Stimulated activated naive CD8-positive, alpha-beta T cell treated with anti-CD3 and anti-CD28 coated beads, Interleukin-15, amount 100 ng/mL, for 72 hours (primary cell): ENCODE measurements around the gene PRDM16.
A peak's percentile ranks its signal among the peaks of the same experiment; 100 is the strongest.

Source experiments
- ATAC-seq: fragments of 150-1000 bp; cut with Tn5 transposase; 2 replicates; pipeline ENCODE4 v1.10.0; 2021; ENCODE audit warnings: mild to moderate bottlenecking, moderate library complexity
- DNase-seq, 2 donors: peaks; one replicate each; pipeline ENCODE4 v3.0.0; 2021 to 2022
- H3K27ac Mint-ChIP-seq, 2 donors: one replicate each; pipeline ENCODE4 v1.8.0; 2022; ENCODE audit warnings: mild to moderate bottlenecking in 2 of 2, mixed read lengths in 2 of 2, moderate library complexity in 2 of 2
- H3K27me3 Mint-ChIP-seq: one replicate; pipeline ENCODE4 v1.8.0; 2022; ENCODE audit warnings: mixed read lengths
- H3K4me1 Mint-ChIP-seq: one replicate; pipeline ENCODE4 v1.8.0; 2022; ENCODE audit warnings: mild to moderate bottlenecking, mixed read lengths
- H3K4me3 Mint-ChIP-seq, 2 donors: one replicate each; pipeline ENCODE4 v1.8.0; 2022; ENCODE audit warnings: mild to moderate bottlenecking in 2 of 2, mixed read lengths in 2 of 2, moderate library complexity in 1 of 2
- H3K9me3 Mint-ChIP-seq, 2 donors: one replicate each; pipeline ENCODE4 v1.8.0; 2022; ENCODE audit warnings: mixed read lengths in 2 of 2

Gene PRDM16

DNA sequence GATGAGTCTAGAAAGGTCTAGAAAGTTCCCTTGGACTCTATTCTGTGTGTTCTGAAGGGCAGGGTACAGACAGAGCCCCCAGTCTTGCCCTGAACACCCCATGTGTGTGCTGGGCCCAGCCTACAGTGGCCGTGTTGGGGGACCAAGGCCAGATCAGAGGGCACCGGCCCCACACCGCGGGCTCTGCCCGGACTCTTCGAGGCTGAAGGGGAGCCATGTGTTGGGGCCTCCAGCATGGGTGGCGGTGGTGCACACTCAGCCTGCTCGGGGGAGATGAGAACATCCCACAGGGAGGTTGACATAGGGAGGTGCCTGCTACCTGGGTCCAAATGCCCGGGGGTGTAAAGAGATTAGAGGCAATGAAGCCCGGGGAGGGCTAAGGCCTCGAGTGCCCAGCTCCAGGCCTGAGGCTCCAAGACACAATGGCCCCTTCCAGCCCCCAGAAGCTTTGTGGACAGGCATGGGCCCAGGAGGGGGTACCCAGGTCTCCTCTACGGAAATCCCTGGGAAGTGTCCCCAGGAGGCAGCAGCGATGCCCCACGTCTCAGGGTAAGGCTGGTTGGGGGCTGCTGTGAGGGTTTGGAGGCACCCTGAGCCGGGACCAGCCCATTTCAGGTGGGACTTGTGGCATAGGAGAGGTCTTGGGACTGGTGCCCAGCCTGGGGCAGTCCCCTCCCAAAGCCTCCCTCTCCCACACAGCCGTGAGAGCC is 397.5 kb downstream of the PRDM16 start:
- Mint-ChIP-seq H3K27ac (no peak overlapping the region), H3K9me3 (no peaks in the 10 kb centered on the region), H3K4me1 (peaks cover 9% of the 10 kb centered on the region), H3K4me3 (no peak overlapping the region), H3K27me3 (no peaks in the 10 kb centered on the region)
- DNase-seq (no peak), ATAC-seq (no peak)

DNA sequence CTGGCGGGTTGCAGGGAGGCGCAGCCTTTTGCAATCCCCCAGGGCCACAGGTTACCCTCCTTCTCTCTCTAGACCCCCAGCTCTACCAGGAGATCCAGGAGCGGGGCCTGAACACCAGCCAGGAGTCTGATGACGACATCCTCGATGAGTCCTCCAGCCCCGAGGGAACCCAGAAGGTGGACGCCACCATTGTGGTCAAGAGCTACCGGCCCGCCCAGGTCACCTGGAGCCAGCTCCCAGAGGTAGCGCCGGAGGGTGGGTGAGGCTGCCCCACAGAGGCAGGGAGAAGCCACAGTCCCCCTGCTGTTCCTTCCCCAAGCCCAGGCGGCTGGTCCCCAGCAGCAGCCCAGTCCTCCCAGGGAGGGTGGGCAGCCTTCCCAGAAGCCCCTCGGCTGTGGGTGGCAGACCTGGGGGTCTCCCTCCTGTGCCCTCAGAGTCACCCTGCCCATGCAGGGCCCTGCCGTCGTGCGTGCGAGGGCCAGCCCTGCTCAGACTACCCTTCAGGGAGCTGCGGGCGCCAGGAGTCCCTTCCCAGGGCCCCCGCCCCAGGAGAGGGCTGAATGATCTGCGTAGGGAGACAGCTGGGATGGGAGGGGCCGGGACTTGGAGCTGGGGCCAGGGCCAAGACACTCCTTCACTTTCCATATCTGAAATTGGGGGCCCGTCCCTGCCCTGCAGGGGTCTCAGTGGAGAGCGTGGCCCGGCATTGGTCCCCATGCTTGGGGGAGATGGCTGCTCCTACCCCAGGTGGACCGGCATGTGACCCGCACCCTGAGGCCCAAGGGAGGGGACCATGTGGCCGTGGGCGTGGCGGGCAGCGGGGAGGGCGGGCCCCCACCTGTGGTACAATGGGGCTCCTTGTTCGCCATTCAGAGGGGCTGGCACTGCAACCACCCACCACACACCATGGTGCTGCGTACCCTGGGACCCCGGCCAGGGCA is 398.4 kb downstream of the PRDM16 start:
- no peaks in the 10 kb centered on the region for H3K9me3 Mint-ChIP-seq
- H3K27ac Mint-ChIP-seq = no peak overlapping the region
- H3K27me3 Mint-ChIP-seq = no peaks in the 10 kb centered on the region
- H3K4me1 Mint-ChIP-seq = peaks cover 9% of the 10 kb centered on the region
- H3K4me3 Mint-ChIP-seq = no peak overlapping the region
- ATAC-seq (peak; percentile 27), DNase-seq (no peak)

DNA sequence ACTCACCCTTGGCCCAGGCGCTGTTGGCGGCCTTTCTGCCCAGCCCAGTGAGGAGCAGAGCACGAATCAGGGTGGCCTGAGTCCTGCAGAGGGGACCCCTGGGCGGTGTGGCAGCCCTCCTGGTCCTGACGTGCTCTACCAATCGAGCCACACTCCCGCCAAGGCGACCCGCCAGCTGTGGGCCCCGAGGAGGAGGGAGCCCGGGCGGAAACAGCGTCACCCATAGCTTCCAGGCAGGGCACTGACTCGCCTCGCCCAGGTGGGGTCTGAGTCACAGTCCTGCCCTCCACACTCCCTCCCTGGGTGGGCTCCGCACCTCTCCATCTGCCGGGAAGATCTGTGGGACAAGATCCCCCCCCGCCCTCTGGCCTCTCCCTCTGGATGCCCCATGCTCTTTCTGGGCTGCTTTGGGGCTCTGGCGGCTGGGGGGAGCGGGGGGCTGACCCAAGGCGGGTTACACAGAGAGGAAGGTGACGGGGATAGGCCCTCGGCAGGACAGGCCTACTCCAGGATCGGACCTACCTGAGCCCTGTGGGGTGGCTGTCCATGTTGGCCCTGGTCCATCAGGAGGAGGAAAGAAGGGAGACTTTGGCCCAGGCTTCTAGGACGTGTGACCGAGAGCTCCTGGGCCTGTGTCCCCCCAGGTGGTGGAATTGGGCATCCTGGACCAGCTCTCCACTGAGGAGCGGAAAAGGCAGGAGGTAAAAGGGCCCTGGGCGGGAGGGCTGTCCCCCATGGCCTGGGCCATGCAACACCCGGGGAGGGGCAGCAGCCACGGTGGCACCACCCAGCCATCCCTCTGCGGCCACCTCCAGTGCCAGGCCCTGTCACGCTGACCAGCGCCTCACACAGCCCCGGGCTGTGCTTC is 399.5 kb downstream of the PRDM16 start:
- DNase-seq = no peak
- peaks cover 2% of the 10 kb centered on the region for H3K27me3 Mint-ChIP-seq
- peaks cover 9% of the 10 kb centered on the region for H3K4me1 Mint-ChIP-seq
- no peaks in the 10 kb centered on the region for H3K9me3 Mint-ChIP-seq
- no peak overlapping the region for H3K27ac Mint-ChIP-seq
- ATAC-seq = no peak
- no peak overlapping the region for H3K4me3 Mint-ChIP-seq

DNA sequence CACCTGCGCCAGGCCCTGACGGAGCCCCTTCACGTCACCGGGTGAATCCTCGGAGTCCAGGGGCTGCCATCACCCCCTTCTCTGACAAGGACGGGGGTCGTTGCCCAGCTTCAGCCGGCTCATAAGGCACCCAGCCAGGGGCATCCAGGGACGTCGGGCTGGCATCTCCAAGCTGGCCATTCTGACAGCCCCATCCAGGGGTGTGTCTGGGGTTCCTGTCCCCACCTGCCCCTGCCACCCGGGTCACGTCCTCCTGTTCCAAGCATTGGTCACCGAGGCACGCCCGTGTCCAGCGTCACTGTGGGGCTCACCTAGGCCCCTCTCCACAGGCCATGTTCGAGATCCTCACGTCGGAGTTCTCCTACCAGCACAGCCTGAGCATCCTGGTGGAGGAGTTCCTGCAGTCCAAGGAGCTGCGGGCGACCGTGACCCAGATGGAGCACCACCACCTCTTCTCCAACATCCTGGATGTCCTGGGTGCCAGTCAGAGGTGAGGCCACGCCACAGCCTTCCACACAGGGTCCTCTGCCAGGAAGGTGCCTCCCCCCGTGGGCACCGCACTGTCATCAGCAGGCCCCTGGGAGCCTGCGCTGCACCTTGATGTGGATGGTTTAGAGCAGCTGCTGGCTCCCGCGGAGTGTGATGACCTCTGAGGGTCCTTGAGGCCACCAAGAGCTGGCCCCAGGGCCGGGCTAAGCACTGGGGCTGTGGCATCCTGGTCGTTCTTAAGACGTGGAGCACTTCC is 400.3 kb downstream of the PRDM16 start:
- Mint-ChIP-seq H3K27ac (no peak overlapping the region), H3K4me3 (no peak overlapping the region), H3K4me1 (peaks cover 9% of the 10 kb centered on the region), H3K27me3 (peaks cover 8% of the 10 kb centered on the region), H3K9me3 (no peaks in the 10 kb centered on the region)
- ATAC-seq (no peak), DNase-seq (no peak)

DNA sequence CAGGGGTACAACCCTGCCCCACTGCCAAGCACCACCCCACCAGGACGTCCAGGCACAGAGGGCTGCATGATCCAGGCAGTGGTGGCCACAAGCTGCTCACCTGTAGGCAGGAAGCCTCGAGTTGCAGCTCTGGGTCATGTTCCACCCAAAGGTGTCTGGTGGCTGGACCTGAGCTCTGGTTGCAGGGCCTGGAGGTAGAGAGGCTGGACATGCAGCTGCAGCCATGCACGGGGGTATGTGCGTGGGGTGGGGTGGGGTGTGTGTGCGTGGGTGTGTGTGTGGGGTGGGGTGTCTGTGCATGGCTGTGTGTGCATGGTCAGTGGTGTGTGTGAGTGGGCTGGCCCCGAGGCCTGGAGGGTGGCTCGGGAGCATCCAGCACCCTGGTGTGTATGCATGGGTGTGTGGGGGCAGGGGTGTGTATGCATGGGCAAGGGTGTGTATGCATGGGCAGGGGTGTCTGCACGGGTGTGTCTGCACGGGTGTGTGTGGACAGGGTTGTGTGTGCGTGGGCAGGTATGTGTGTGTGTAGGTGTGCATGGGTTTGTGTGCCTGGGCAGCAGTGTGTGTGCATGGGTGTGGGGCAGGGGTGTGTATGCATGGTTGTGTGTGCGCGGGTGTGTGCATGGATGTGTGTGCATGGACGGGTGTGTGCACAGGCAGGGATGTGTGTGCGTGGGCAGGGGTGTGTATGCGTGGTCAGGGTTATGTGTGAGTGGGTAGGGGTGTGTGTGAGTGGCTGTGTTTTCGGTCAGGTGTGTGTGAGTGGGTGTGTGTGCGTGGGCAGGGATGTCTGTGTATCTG is 401.0 kb downstream of the PRDM16 start:
- DNase-seq (no peak), ATAC-seq (peak; percentile 8)
- Mint-ChIP-seq H3K4me1 (peaks cover 9% of the 10 kb centered on the region), H3K27me3 (peaks cover 8% of the 10 kb centered on the region), H3K27ac (no peak overlapping the region), H3K4me3 (no peak overlapping the region), H3K9me3 (no peaks in the 10 kb centered on the region)

DNA sequence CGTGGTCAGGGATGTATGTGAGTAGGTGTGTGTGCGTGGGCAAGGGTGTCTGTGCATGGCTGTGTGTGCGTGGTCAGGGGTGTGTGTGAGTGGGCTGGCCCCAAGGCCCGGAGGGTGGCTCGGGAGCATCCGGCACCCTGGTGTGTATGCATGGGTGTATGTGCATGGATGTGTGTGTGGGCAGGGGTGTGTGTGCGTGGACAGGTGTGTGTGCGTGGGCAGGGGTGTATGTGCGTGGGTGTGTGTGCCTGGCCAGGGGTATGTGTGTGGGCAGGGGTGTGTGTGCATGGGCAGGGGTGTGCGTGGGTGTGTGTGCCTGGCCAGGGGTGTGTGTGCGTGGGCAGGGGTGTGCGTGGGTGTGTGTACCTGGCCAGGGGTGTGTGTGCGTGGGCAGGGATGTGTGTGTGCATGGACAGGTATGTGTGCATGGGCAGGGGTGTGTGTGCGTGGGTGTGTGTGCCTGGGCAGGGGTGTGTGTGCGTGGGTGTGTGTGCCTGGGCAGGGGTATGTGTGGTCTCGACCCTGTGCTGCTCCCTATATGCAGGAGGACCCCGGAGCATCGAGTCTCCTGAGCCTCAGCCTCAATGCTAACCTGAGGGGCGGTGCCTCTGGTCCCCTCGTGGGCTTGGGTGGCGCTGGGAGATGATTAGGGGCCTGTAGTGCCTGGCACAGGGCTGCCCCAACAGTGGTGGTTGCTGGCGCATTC is 401.8 kb downstream of the PRDM16 start:
- no peak for DNase-seq
- Mint-ChIP-seq H3K4me1 (peaks cover 7% of the 10 kb centered on the region), H3K27ac (no peak overlapping the region), H3K9me3 (no peaks in the 10 kb centered on the region), H3K4me3 (no peak overlapping the region), H3K27me3 (peaks cover 8% of the 10 kb centered on the region)
- ATAC-seq = peak; percentile 2

DNA sequence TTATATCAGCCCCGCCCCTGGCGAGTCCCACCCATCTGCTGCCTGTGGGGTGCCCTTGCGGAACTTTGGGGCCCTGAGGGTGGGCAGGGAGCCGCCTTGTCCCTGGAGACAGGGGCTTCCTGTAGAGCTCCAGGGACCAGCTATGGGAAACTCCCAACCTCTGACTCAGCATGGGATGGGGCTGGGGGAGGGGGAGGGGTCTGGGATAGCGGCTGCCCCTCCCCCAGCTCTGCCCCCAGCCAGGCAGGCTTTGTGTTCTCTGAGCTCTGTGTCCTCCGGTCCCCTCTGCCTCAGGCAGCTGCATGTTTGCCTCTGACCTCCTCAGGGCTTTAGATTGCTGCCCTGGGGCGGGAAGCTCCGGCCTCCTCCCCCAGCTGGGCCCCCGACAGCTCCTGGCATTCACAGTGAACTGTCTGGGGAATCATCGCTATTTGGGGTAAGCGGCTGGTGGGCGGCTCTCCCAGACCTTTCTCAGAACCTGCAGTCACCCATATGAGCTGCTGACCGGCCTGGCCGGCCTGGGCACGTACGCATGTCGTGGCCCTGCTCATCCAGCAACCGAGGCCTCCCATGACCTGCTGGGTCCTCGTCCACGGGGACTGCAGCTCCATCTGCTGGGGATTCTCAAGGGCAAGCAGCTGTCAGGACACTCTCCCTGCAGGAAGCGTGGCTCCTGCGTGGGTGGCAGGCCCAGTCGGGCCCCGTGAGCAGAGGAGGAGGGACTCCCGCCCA is 402.5 kb downstream of the PRDM16 start:
- no peaks in the 10 kb centered on the region for H3K9me3 Mint-ChIP-seq
- DNase-seq (no peak), ATAC-seq (no peak)
- H3K4me3 Mint-ChIP-seq = no peak overlapping the region
- H3K27ac Mint-ChIP-seq = no peak overlapping the region
- H3K4me1 Mint-ChIP-seq = no peaks in the 10 kb centered on the region
- peaks cover 8% of the 10 kb centered on the region for H3K27me3 Mint-ChIP-seq

DNA sequence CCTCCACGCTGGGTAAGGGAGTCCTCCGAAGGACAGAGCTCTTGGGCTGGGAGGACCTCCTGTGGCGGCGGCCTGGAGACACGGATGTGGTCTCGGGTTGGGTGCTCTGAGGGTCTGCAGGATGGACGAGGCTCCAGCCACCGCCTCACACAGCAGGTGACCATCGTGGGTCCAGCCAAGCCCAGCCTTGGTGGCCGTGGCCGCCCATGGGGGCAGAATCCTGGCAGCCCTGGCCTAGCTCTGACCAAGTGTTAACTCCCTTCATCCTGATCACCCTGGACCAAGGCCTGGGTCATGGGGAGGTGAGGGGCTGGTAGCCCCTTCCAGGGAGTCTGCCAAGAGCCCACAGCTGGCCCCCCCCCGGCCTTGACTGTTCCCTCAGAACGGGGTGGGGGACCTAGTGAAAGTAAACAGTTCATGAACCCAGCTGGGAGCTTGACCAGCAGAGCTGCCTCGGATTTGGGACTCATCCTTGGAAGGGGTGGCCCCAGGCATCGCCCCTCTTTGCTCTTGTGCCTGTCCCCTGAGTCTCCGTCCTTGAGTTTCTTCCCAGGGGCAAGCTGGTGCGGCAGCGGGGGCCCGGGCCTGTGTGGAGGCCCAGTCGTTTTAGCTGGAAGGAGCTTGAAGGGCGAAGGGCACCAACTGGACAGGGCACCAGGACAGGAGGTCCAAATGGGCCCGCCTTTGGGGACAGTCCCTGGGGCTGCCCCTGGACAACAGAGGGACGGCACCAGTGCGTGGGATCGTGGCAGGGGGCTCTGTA is 403.3 kb downstream of the PRDM16 start:
- Mint-ChIP-seq H3K4me3 (no peak overlapping the region), H3K9me3 (no peaks in the 10 kb centered on the region), H3K4me1 (no peaks in the 10 kb centered on the region), H3K27ac (no peak overlapping the region), H3K27me3 (peaks cover 8% of the 10 kb centered on the region)
- DNase-seq (no peak), ATAC-seq (no peak)

DNA sequence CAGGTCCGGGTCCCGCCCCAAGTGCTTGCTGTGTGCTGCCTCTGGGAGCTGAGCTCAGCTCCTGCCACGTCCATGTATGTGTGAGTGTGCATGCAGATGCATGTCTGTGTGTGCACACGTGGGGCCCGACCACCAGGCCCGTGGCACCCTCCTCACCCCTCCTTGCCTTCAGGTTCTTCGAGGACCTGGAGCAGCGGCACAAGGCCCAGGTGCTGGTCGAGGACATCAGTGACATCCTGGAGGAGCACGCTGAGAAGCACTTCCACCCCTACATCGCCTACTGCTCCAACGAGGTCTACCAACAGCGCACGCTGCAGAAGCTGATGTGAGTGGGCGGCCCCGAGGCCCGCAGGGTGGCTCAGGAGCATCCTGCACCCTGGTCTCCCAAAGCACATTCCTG is 403.9 kb downstream of the PRDM16 start:
- H3K27me3 Mint-ChIP-seq = peaks cover 11% of the 10 kb centered on the region
- no peaks in the 10 kb centered on the region for H3K9me3 Mint-ChIP-seq
- no peak for ATAC-seq
- H3K4me3 Mint-ChIP-seq = no peak overlapping the region
- no peaks in the 10 kb centered on the region for H3K4me1 Mint-ChIP-seq
- peak overlapping the region in 1 of 2 donors; percentile 89 for H3K27ac Mint-ChIP-seq
- no peak for DNase-seq

DNA sequence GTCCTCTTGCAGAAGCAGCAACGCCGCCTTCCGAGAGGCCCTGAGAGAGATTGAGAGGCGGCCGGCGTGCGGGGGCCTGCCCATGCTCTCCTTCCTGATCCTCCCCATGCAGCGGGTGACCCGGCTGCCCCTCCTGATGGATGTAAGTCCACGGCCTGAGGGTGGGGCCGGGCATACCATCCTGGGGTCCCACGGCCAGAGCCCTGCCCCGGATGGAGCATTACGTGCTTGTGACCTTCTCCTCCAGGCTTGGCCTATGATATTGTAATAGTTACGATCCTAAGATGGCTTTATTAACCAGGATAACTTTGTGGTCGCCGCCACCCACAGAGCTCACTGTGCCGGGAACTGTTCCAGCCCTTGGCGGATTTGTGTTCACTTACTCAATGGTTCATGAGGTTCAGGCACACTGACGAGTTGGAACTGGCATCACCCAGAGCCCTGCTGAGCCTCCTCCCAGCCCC is 404.4 kb downstream of the PRDM16 start:
- no peaks in the 10 kb centered on the region for H3K4me1 Mint-ChIP-seq
- DNase-seq = no peak
- no peak overlapping the region for H3K27ac Mint-ChIP-seq
- H3K27me3 Mint-ChIP-seq = peaks cover 14% of the 10 kb centered on the region
- ATAC-seq = no peak
- H3K9me3 Mint-ChIP-seq = no peaks in the 10 kb centered on the region
- H3K4me3 Mint-ChIP-seq = no peak overlapping the region

DNA sequence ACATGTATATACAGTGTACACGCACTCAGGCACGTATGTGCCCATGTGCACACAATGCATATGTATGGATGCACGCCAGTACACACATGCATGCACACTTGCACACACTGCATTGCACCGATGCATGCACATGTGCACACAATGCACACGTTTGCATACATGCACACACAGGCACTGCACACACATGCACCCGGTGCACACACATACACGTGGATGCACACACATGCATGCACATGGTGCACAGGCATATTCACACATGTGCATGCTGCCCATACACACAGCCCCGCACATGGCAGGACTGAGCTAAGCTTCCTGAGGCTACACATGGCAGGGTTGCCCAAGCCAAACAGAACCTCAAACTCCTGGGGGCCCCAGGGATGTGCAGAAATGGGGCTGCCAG is 405.0 kb downstream of the PRDM16 start:
- Mint-ChIP-seq H3K4me1 (no peaks in the 10 kb centered on the region), H3K27ac (no peak overlapping the region), H3K9me3 (no peaks in the 10 kb centered on the region), H3K4me3 (no peak overlapping the region), H3K27me3 (peaks cover 14% of the 10 kb centered on the region)
- ATAC-seq (no peak), DNase-seq (no peak)

DNA sequence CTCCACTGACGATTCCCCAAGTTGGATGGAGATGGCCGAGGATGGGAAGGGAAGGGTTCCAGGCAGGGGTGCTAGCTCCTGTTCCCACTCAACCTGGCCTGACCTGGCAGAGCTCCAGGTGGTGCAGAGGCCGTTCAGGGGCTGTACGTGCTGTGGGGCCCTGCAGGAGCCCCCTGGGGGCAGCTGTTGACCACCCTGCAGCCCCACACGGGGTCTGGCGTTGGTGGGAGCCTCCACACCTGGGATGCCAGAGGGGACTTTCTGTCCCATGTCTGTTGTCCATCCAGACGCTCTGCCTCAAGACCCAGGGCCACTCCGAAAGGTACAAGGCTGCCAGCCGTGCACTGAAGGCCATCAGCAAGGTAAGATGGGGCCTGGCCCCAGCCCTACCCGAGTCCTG is 405.4 kb downstream of the PRDM16 start:
- Mint-ChIP-seq H3K4me1 (no peaks in the 10 kb centered on the region), H3K9me3 (no peaks in the 10 kb centered on the region), H3K4me3 (no peak overlapping the region), H3K27me3 (peaks cover 14% of the 10 kb centered on the region), H3K27ac (no peak overlapping the region)
- ATAC-seq (no peak), DNase-seq (no peak)
